ENCODE results near the gene AKT3.

AKT3 gene

GRCh38 chr1:243548516-243548915 lies 301.5 kb downstream of the AKT3 start:
- DNase-seq = no peak

- DNase-seq = no peak
These were observed 302.2 kb downstream of the AKT3 start for GRCh38 chr1:243547891-243548290.

DNA sequence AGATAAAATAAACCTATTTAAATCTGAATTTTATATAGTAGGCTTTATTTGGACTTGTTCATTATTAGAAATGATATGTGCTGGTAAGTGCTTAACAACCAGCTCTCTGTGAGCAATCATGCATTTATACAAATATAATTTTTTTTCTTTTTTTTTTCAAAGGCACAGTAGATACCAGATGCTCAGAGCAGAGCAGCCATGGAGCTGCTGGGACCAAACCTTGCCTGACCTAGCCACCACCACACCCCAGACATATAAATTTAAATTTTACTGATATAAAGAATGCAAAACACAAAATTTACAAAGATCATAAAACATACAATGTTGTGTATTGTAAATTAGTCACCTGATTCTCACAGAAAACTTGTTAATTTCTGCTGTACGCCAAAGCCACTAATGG lies 303.6 kb downstream of the AKT3 start:
- DNase-seq = no peak

DNA sequence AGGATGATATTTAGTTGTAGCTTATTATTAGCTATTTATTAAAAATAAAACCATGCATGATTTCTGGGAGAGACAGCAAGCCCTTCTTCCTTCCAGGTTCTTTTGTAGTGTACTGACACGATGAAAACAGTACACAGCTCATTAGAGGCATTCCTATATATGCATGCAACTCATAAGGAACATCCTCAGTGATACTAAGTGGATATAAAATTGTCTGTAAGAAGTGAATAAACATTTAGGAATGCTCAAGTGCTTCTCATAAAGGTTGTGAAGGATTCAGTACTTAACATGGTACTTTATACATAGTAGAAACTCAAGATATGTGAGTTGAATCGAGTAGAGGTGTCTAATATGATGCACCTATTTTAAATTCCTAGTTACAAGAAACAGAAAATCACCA lies 306.5 kb downstream of the AKT3 start:
- DNase-seq = no peak

DNA sequence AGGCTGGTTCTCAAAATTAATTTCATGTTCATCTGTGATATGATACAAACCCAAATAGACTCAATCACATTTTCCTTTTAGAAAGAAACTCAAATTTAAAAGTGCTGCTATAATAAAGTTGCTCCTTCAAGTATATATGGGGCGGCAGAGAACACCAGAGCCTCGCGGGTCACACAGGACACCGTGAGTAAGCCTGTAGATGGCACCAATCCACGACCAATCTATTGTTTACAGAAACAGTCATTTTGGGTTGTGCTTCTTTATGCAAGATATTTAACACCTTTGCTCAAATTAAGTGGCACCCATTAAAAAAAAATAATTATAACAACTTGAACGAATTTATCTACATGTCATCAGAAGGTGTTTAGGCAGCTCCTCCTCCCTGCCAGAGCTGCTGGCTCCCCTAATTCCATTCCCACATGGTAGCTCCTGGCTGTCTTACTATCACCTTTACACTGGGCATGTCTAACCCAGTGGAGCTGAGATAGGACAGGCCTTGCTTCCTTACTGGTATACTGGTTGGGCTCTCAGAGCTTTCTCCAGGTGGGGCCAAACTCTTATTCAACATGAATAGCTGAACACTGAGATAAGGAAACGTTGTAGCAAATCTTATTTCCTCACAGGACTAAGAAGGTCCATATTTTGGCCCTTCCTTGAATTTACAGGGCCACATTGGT lies 307.2 kb downstream of the AKT3 start:
- DNase-seq = no peak

- no peak for DNase-seq
These were observed 310.4 kb downstream of the AKT3 start for GRCh38 chr1:243539636-243540035.

DNA sequence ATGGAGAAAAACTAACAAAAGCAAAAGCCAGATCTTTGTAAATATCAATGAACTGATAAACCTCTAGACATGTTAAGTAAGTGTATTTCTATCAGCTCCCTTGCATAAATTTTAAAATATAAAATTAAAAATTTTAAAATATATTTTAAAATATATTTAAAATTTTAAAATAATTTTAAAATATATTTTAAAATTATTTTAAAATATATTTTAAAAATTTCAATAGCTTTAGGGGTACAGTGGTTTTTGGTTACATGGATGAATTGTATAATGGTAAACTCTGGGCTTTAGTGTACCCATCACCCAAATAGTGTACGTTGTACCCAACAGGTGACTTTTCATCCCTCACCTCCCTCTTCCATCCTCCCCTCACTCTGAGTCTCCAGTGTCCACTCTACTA lies 315.0 kb downstream of the AKT3 start:
- no peak for DNase-seq

GRCh38 chr1:243529512-243529911 lies 320.5 kb downstream of the AKT3 start:
- no peak for DNase-seq

- DNase-seq = no peak
These were observed 321.5 kb downstream of the AKT3 start for GRCh38 chr1:243528459-243529121.

DNA sequence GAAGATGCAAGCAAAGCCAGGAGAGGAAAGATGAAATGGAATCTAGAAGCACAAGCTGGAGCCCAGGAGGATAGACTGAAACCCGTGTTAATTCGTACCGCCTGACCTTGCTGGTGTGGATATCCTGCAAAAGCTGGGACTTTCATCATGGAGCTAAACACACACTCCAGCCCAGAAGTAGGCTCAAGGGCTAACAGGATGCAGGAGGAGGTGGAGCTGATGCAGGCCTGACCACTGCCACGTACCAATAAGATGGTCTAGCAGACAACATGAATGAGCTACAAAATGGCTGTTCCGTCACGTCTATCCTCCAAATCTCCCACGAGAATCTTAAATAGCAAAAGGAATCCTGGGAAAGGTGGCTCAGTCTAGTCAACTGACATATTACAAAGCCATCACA lies 323.9 kb downstream of the AKT3 start:
- DNase-seq = no peak

DNA sequence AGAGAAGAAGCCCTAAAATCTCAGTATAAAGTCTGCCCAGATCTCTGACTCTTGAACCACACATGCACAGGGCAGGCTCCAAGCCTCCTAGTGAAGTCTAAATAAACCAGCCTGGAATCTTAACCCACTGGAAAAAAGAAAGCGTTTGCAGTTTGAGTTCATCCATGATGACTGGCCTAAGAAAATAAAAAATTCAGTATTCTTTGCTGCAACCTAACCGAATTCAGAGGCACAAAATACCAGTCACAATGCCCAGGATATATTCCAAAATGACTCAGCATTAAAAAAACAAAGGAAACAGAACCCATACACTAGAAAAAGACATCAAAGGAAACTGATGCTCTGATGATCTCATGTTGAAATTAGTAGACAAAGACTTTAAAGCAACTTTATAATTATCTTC lies 325.0 kb downstream of the AKT3 start:
- DNase-seq = no peak

DNA sequence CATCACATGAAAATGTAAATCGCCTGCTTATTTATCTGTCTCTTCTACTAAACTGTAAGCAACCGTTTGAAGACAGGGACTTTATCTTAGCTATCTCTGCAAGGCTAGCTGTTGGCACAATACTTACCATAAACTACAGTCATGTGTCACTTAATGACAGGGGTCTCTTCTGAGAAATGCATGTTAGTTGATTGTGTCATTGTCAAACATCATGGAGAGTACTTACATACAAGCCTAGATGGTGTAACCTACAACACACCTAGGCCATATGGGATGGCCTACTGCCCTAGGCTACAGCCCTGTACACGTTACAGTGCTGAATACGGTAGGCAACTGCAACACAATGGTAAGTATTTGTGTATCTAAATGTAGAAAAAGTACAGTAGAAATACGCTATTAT lies 326.3 kb downstream of the AKT3 start:
- no peak for DNase-seq

- no peak for DNase-seq
These were observed 329.2 kb downstream of the AKT3 start for GRCh38 chr1:243520831-243521230.

GRCh38 chr1:243514927-243515326 lies 335.1 kb downstream of the AKT3 start:
- DNase-seq = no peak

- DNase-seq = no peak
These were observed 336.1 kb downstream of the AKT3 start for GRCh38 chr1:243513726-243514491.

DNA sequence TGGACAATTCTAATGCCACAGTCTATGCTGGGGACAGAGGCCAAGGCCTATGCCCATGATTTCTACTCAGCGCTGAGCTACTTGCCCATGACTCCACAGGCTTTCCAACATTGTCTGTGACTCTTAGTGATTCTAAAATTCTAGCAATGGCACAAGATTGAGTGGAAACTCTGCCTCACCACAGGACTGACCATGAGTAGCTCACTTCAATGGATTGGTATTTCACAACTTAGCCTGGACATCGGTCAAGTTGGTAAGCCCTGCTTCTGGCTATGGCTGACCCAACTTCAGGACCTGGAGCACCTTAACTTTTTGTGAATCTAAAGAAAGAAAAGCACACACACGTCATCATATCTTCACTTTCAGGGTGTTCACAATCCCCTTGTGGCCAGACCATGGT lies 339.1 kb downstream of the AKT3 start:
- DNase-seq = no peak

DNA sequence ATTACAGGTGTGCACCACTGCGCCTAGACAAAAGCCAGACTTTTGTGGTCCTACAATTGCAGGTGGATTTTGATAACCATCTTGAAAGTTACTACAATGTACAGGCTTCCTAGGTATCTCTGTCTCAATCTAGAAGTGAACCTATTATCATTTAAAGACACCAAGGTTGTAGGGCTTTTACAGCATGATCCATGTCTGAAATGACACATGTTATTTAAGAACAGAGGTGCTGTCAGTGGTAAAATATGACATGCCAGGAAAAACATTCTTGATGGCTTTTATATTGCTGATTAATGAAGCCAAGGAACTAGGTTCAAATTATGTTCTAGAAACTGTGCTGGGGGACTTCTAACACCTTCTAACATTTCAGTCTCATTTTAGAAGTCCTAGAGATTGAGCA lies 341.1 kb downstream of the AKT3 start:
- DNase-seq = no peak

- no peak for DNase-seq
These were observed 341.7 kb downstream of the AKT3 start for GRCh38 chr1:243508303-243508713.

DNA sequence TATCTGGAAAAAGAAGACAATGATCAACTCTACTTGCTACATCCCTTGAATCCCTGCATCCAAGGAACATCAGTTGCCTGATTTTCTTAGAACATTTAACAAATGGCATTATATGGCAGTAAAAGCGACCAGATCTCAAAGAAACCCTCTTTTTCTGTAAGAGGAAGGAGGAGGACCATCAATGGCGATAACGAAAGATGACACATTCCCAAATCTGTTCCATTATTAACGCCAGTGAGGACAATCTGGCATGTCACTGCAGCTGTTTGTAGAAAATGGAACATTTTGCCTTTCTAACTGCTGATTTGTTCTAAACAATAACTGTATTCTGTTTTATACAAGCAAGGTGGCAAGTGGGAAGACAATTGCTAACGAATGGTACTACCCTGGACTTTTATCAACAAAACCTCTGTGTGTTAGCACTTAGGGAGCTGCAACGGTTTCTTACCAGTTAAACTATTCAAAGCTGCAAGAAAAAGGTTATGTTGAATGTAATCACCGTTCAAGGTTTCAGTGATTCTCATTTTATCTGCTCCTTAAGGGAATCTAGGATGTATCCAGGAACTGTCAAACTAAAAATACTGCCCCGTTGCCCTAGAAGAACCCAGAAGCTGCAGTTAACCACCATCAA lies 342.3 kb downstream of the AKT3 start:
- DNase-seq = no peak

- no peak for DNase-seq
These were observed 342.9 kb downstream of the AKT3 start for GRCh38 chr1:243507001-243507671.

GRCh38 chr1:243505986-243506689 lies 343.9 kb downstream of the AKT3 start:
- DNase-seq = no peak

GRCh38 chr1:243503155-243503554 lies 346.9 kb downstream of the AKT3 start:
- DNase-seq = no peak

Data from AML-193 (cell line).